NCI-H1694 (cell line): ENCODE data around the gene GALNTL6.
"Not testable (repeated sequence)": the region's sequence is repeated elsewhere in the genome, so short reads cannot be mapped to it uniquely, and the experiment has no call there.

Source experiments
- DNase-seq: peaks from one replicate; lab custom pipeline; 2025; lab: John Stamatoyannopoulos, UW

GALNTL6 gene

DNA sequence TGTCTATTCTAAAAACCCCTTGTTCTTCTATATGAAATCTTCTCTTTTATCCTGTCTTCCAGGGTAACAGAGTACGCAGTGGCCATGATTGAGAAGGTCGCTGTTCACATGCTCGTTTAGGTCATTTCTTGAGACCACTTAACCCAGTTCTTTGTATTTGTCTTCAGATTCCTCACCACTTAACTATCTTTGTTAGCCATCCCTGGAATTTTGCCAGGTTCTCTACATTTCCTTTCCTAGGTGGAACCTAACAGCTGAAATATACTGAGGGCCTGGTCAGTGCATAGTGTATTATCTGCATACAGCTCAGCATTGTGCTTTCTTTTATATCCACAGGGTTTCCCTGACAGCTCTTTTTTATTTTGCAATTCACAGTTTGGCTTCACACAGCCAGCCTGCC, 1206.5 kb downstream of the GALNTL6 start:
- no peak for DNase-seq

GRCh38 chr4:173021746-173022573, 1208.8 kb downstream of the GALNTL6 start:
- DNase-seq: not testable (repeated sequence)

- no peak for DNase-seq
Observed at GRCh38 chr4:173024203-173024602, 1211.0 kb downstream of the GALNTL6 start.

- DNase-seq: peak; percentile 65
Observed at GRCh38 chr4:173025131-173025530, 1211.9 kb downstream of the GALNTL6 start.

- DNase-seq: no peak
Observed at GRCh38 chr4:173037242-173037641, 1224.0 kb downstream of the GALNTL6 start.

- no peak for DNase-seq
Observed at GRCh38 chr4:173038192-173038896, 1225.1 kb downstream of the GALNTL6 start.

DNA sequence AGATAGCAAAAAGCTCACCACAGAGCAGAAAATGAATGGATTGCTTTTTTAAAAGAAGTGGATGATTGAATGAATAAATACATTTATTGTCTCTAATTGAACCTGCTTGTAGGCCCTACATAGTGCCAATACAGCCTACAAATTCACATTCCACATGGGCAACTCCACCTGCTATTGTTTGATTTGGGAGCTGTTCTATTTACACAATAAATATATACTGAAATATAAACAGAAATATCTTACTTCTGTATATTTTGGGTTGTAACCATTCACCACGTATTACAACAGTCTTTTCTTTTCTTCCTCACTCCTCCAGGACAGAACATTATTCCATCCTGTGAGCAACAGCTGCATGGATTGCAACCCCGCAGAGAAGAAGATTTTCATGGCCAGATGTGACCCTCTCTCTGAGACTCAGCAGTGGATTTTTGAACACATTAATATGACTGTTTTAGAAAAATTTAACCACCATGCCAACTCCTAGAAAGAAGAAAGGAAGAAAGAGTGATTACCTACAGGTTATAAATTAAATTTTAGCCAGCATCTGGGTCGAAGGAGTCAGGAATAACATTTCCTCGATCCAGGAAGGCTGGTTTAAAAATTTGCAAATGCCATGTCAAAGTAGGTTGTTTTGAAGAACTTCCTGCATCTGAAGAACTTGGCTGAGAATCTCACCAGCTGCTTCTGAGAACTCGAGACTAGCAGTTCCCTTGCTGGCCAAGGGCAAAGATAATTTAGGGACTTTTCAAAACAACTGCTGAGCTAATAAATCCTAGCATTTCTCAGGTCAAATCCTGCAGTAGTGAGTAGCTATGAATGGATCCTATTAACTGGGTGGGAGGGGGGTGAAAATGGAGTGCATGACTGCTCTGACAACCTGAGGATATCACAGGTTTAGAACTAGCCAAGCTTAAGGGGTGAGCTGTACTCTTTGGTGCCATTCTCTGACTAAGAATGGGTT, 1226.7 kb downstream of the GALNTL6 start:
- DNase-seq: no peak

GRCh38 chr4:173041482-173041881, 1228.3 kb downstream of the GALNTL6 start:
- DNase-seq: no peak

DNA sequence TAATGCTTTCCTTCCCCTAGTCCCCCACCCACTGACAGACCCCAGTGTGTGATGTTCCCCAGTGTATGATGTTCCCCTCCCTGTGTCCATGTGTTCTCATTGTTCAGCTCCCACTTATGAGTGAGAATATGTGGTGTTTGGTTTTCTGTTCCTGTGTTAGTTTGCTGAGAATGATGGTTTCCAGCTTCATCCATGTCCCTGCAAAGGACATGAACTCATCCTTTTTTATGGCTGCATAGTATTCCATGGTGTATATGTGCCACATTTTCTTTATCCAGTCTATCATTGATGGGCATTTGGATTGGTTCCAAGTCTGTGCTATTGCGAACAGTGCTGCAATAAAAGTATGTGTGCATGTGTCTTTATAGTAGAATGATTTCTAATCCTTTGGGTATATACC, 1228.9 kb downstream of the GALNTL6 start:
- not testable (repeated sequence) for DNase-seq

GRCh38 chr4:173044340-173044739, 1231.1 kb downstream of the GALNTL6 start:
- no peak for DNase-seq

DNA sequence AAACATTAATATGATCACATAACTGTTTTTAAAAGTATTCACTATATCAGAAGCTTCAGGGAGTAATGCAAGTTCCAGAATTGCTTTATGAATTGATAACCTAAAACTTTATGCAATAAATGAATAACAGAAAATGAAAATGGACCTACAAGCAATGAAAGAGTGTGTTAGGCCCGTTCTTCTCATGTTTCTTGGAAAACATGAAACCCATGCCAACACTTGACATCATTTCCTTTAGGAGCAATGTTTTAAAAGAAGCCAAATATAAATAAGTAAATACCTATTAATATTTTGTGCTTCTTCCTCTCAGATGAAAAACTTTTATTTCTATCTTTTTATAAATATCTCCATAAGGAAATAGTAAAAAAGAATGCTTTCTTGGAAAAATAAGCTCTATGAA, 1232.4 kb downstream of the GALNTL6 start:
- no peak for DNase-seq

- DNase-seq: no peak
Observed at GRCh38 chr4:173046144-173046543, 1232.9 kb downstream of the GALNTL6 start.

DNA sequence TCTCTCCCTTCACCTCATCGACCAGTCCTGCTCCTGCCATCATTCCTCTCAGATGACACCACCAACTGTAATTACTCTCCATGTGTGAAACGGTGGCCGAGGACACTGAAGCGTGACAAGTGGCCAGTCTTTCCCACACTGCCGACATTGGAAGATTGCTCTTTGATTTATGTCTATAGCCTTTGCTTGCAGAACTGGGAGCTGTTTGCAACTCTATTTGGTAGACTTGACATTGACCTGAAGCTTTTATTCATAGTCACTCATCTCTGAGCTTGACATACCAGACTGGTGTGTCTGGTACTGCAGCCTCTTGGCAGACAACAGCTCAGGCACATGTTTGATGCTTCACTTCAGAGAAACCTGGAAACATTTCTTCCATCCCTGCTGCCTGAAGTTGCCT, 1233.6 kb downstream of the GALNTL6 start:
- DNase-seq: no peak

- no peak for DNase-seq
Observed at GRCh38 chr4:173051232-173051631, 1238.0 kb downstream of the GALNTL6 start.

DNA sequence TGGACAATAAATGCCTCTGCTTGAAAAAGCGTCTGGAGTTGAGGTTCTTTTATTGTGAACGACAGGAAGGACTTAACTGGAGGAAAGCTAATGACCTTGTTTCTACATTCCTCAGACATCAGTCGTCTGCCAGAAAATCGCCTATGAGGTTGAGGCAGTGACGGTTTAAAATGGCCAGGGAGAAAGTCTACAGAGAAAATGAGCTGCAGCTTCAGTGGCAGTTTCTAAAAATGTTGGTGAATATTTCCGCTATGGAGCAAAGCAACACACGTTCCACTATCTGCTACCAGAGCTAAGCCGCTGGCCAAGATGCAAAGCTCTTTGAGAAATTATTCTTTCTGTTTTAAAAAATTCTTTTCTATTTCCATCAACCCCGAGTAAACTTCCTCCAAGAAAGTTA, 1238.5 kb downstream of the GALNTL6 start:
- no peak for DNase-seq

GRCh38 chr4:173052439-173052838, 1239.2 kb downstream of the GALNTL6 start:
- DNase-seq: no peak

- DNase-seq: no peak
Observed at GRCh38 chr4:173056271-173056670, 1243.1 kb downstream of the GALNTL6 start.

DNA sequence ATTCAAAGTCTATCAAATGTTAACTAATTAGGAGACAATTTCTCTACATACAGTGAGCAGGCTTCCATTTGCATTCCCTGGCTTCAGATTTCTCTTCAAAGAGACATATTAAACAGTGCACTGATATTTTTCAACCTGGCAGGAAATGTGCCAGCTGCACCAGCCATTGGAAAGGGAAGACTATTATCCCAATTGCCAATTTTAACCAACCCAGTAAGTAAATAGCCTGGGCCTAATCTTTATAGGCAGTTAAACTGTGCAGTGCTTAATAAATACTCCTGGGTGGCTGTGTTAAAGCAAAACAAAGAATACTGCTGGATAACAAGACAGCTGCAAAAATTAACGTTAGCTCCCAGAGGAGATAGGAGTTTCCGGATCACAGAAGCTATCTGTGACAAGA, 1243.5 kb downstream of the GALNTL6 start:
- DNase-seq: no peak

DNA sequence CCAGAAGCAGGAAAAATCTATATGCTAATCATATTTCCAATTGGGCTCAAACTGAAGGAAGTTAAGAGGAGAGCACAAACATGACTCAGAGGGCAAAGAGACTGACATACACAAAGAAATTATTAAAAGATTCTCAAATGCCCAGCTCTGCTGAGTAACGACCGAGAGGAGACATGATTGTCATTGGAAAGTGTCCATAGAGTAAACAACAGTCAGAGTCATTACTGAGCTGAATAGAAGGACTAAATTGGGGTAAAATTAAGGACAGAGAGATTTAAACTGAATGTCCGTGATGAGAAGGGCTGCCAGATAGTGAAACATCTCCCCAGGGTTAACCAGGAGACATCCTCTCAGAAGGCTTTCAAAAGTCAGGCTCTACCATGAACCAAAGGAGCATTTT, 1244.2 kb downstream of the GALNTL6 start:
- DNase-seq: no peak

- no peak for DNase-seq
Observed at GRCh38 chr4:173057901-173058300, 1244.7 kb downstream of the GALNTL6 start.

GRCh38 chr4:173061160-173061559, 1248.0 kb downstream of the GALNTL6 start:
- DNase-seq: no peak

- DNase-seq: no peak
Observed at GRCh38 chr4:173073939-173074500, 1260.8 kb downstream of the GALNTL6 start.
